Measurements from ENCODE around the gene BCAM. TPM values are rescaled to one million over a fixed set of nuclear protein-coding genes. Genes with fewer than 3 reads are reported as not detected.
A peak's percentile ranks its signal among the peaks of the same experiment; 100 is the strongest.
"Not testable (repeated sequence)": the region's sequence is repeated elsewhere in the genome, so short reads cannot be mapped to it uniquely, and the experiment has no call there.

Gene BCAM
- total and polyA plus RNA-seq, 8 donors: 110 to 389 (median 163) TPM

DNA sequence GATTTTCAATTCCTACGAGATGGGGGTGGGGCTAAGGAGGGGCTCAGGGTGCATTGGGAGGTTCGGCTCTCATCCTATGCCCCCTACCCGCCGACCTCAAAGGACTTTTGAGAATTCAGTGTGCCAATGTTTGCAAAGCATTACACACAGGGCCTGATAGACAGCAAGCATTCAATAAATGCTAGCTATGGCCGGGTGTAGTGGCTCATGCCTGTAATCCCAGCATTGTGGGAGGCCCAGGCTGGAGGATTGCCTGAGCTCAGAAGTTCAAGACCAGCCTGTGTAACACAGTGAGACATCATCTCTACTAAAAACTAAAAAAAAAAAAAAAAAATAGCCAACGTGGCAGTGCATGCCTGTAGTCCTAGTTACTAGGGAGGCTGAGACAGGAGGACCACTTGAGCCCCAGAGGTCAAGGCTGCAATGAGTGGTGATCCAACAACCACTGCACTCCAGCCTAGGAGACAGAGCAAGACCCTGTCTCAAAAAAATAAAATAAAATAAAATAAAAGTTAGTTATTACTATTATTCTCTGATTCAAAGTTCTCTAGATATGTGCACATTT lies 33.1 kb upstream of the BCAM start:
- Histone ChIP-seq H3K36me3 (no peaks in the 10 kb centered on the region), H3K27ac (no peak overlapping the region), H3K4me1 (peaks cover 3 to 8% of the 10 kb centered on the region in 2 donors), H3K4me3 (no peak overlapping the region), H3K9me3 (no peaks in the 10 kb centered on the region), H3K27me3 (peaks cover 0 to 9% of the 10 kb centered on the region in 2 donors)
- ATAC-seq (no peak), DNase-seq (no peak)
- intact Hi-C loops (cut with DNase I): no loop called here
- TF ChIP-seq, protein P1, sequence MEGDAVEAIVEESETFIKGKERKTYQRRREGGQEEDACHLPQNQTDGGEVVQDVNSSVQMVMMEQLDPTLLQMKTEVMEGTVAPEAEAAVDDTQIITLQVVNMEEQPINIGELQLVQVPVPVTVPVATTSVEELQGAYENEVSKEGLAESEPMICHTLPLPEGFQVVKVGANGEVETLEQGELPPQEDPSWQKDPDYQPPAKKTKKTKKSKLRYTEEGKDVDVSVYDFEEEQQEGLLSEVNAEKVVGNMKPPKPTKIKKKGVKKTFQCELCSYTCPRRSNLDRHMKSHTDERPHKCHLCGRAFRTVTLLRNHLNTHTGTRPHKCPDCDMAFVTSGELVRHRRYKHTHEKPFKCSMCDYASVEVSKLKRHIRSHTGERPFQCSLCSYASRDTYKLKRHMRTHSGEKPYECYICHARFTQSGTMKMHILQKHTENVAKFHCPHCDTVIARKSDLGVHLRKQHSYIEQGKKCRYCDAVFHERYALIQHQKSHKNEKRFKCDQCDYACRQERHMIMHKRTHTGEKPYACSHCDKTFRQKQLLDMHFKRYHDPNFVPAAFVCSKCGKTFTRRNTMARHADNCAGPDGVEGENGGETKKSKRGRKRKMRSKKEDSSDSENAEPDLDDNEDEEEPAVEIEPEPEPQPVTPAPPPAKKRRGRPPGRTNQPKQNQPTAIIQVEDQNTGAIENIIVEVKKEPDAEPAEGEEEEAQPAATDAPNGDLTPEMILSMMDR (IDR thresholded peaks at IDR 0.05): no peak

DNA sequence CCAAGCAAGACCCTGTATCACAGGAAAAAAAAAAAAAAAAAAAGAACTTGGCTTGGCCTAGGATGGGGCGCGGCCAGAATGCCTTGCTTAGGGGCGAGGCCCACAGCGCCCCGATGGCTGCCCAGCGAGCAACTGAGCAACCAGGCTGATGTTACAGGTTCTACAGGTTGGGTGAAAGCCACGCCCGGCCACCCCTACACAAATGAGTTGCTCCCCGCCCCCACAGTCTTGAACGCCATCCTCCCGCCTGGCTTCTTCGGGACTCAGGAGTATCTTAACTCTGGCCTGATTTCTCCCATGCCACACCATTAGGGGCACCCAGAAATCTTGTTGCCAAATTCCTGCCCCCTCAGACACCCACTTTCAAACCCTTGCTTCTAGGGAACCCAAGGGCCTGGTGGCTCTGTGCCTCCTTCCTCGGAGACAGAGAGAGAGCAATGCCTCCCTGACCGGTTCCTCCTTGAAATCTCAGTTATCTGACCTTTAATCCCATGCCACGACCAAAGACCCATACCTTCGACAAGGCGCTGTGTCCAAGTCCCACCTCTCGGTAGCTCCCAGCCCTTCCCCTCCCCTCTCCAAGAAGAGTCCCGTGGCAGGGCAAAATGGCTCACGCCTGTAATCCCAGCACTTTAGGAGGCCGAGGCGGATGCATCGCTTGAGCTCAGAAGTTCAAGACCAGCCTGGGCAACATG lies 32.4 kb upstream of the BCAM start:
- Histone ChIP-seq H3K9me3 (no peaks in the 10 kb centered on the region), H3K4me1 (peaks cover 3 to 5% of the 10 kb centered on the region in 2 donors), H3K36me3 (no peaks in the 10 kb centered on the region), H3K27me3 (peaks cover 0 to 9% of the 10 kb centered on the region in 2 donors), H3K4me3 (no peak overlapping the region), H3K27ac (no peak overlapping the region)
- TF ChIP-seq, protein P1 (IDR thresholded peaks at IDR 0.05): no peak
- intact Hi-C loops (cut with DNase I): no loop called here
- ATAC-seq (peak; percentile 72), DNase-seq (peak in 2 of 4 donors; percentile 55 to 80)

DNA sequence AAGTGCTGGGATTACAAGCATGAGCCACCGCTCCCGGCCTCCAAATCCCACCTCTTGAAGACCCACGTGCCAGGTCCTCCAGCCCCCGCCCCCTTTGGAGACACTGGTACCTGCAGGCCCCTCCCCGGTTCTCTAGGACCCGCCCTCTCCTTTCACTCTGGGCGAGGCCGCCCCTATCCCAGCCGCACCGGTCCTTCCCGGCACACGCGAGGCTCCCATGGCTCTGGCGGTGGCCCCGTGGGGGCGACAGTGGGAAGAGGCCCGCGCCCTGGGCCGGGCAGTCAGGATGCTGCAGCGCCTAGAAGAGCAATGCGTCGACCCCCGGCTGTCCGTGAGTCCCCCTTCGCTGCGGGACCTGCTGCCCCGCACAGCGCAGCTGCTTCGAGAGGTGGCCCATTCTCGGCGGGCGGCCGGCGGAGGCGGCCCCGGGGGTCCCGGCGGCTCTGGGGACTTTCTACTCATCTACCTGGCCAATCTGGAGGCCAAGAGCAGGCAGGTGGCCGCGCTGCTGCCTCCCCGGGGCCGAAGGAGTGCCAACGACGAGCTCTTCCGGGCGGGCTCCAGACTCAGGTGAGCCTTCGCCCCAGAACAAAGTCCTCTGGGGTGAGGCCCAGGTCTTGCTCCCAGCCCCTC lies 31.1 kb upstream of the BCAM start, which contains the start of gene CBLC:
Gene CBLC, plus strand, starts transcription at position 176 of the 633 bp plus-strand sequence. Its CDS starts 42 bp downstream, at position 218.
- ATAC-seq (peak; percentile 95), DNase-seq (peak in 3 of 4 donors; percentile 63 to 87 (median 66))
- Histone ChIP-seq H3K9me3 (no peaks in the 10 kb centered on the region), H3K36me3 (no peaks in the 10 kb centered on the region), H3K4me3 (peak within 1 kb of the TSS; percentile 31 to 40), H3K4me1 (peaks cover 3 to 5% of the 10 kb centered on the region in 2 donors), H3K27ac (no peak within 1 kb of the TSS), H3K27me3 (peaks cover 0 to 9% of the 10 kb centered on the region in 2 donors)
- intact Hi-C loops (cut with DNase I): no loop called here
- TF ChIP-seq, protein P1 (IDR thresholded peaks at IDR 0.05): no peak

- Histone ChIP-seq H3K27ac (no peak overlapping the region), H3K4me1 (peaks cover 3 to 7% of the 10 kb centered on the region in 2 donors), H3K27me3 (peaks cover 0 to 9% of the 10 kb centered on the region in 2 donors), H3K4me3 (no peak overlapping the region), H3K9me3 (no peaks in the 10 kb centered on the region), H3K36me3 (no peaks in the 10 kb centered on the region)
- DNase-seq (no peak), ATAC-seq (no peak)
- TF ChIP-seq, protein P1 (IDR thresholded peaks at IDR 0.05): no peak
- intact Hi-C loops (cut with DNase I): no loop called here
These were observed 29.8 kb upstream of the BCAM start for GRCh38 chr19:44779150-44779549.

- ATAC-seq; H3K27me3 ChIP-seq; DNase-seq; H3K36me3 ChIP-seq; H3K9me3 ChIP-seq; H3K4me3 ChIP-seq; H3K27ac ChIP-seq; intact Hi-C loops (cut with DNase I): not testable (repeated sequence)
- H3K4me1 ChIP-seq: peaks cover 3 to 14% of the 10 kb centered on the region in 2 donors
These were observed 27.2 kb upstream of the BCAM start for GRCh38 chr19:44781694-44782093.

All from left lung (tissue), 10 donors.